ENCODE measurements around the gene MAPK12. TPM values are rescaled to one million over a fixed set of nuclear protein-coding genes. Genes with fewer than 3 reads are reported as not detected.

The MAPK12 gene
- total RNA-seq, 2 donors from 2014 or later: 8.4 to 18.0 TPM

GRCh38 chr22:50289942-50290630 lies 28.6 kb upstream of the MAPK12 start:
- Histone ChIP-seq H3K27me3 (replicated peaks; ENCODE audit: insufficient read depth) (no peaks in the 10 kb centered on the region), H3K36me3 (peaks cover 18 to 47% of the 10 kb centered on the region in 2 donors), H3K9me3 (no peaks in the 10 kb centered on the region), H3K4me3 (no peak overlapping the region), H3K27ac (no peak overlapping the region), H3K4me1 (replicated peaks) (peaks cover 22% of the 10 kb centered on the region)
- TF ChIP-seq CTCF (IDR thresholded peaks at IDR 0.05) (no peak), POLR2A (IDR thresholded peaks at IDR 0.05) (no peak)
- no peak for DNase-seq (ENCODE audit: low spot score)
- WGBS: 83% methylated on average over 35 of the region's 37 CpGs
- intact Hi-C loops (cut with DNase I): no loop called here

GRCh38 chr22:50289151-50289941 lies 27.9 kb upstream of the MAPK12 start:
- no peak for DNase-seq (ENCODE audit: low spot score)
- Histone ChIP-seq H3K9me3 (no peaks in the 10 kb centered on the region), H3K4me1 (replicated peaks) (peaks cover 18% of the 10 kb centered on the region), H3K27me3 (replicated peaks; ENCODE audit: insufficient read depth) (no peaks in the 10 kb centered on the region), H3K27ac (no peak overlapping the region), H3K4me3 (no peak overlapping the region), H3K36me3 (peaks cover 18 to 48% of the 10 kb centered on the region in 2 donors)
- intact Hi-C loops (cut with DNase I): no loop called here
- WGBS: 88% methylated on average over 51 of the region's 57 CpGs
- TF ChIP-seq POLR2A (IDR thresholded peaks at IDR 0.05) (no peak), CTCF (IDR thresholded peaks at IDR 0.05) (no peak), POLR2AphosphoS5 (IDR thresholded peaks at IDR 0.05) (no peak)

GRCh38 chr22:50287731-50288130 lies 26.2 kb upstream of the MAPK12 start:
- Histone ChIP-seq H3K27ac (no peak overlapping the region), H3K27me3 (replicated peaks; ENCODE audit: insufficient read depth) (no peaks in the 10 kb centered on the region), H3K9me3 (no peaks in the 10 kb centered on the region), H3K36me3 (peaks cover 18 to 57% of the 10 kb centered on the region in 2 donors), H3K4me1 (replicated peaks) (peaks cover 6% of the 10 kb centered on the region), H3K4me3 (no peak overlapping the region)
- intact Hi-C loops (cut with DNase I): no loop called here
- TF ChIP-seq POLR2A (IDR thresholded peaks at IDR 0.05): no peak
- TF ChIP-seq CTCF (IDR thresholded peaks at IDR 0.05): no peak
- 93% methylated on average over 27 of the region's 31 CpGs for WGBS
- no peak for DNase-seq (ENCODE audit: low spot score)

- no peak overlapping the region for H3K4me3 ChIP-seq
- H3K9me3 ChIP-seq: no peaks in the 10 kb centered on the region
- TF ChIP-seq POLR2A (IDR thresholded peaks at IDR 0.05): no peak
- no peak for TF ChIP-seq POLR2AphosphoS5 (IDR thresholded peaks at IDR 0.05)
- no peak for TF ChIP-seq CTCF (IDR thresholded peaks at IDR 0.05)
- no peak for DNase-seq (ENCODE audit: low spot score)
- no peak overlapping the region for H3K27ac ChIP-seq
- no peaks in the 10 kb centered on the region for H3K27me3 ChIP-seq (replicated peaks; ENCODE audit: insufficient read depth)
- peaks cover 18 to 57% of the 10 kb centered on the region in 2 donors for H3K36me3 ChIP-seq
- intact Hi-C loops (cut with DNase I): no loop called here
- peaks cover 10% of the 10 kb centered on the region for H3K4me1 ChIP-seq (replicated peaks)
- WGBS: 84% methylated on average over 16 of the region's 40 CpGs
These were observed 25.3 kb upstream of the MAPK12 start for GRCh38 chr22:50286701-50287318.
